Parathyroid adenoma (tissue), 2 donors: Measurements from ENCODE around the gene PCDHB1.

Experiments
- H2AFZ ChIP-seq: fragments of 300-600 bp; sonication (generic); one replicate; pipeline ENCODE4 v1.7.0; 2017; ENCODE audit warnings: antibody characterized with exemption, mild to moderate bottlenecking
- H3K27ac ChIP-seq: fragments of 300-600 bp; sonication (generic); one replicate; pipeline ENCODE4 v1.7.0; 2017
- H3K27me3 ChIP-seq: fragments of 300-600 bp; sonication (generic); one replicate; pipeline ENCODE4 v1.7.0; 2017; ENCODE audit warnings: low read length; ENCODE audit not compliant: control insufficient read depth, insufficient read depth
- H3K36me3 ChIP-seq: fragments of 300-600 bp; sonication (generic); one replicate; pipeline ENCODE4 v1.7.0; 2017; ENCODE audit warnings: low read length; ENCODE audit not compliant: control insufficient read depth, insufficient read depth
- H3K4me1 ChIP-seq: fragments of 300-600 bp; sonication (generic); one replicate; pipeline ENCODE4 v1.7.0; 2017; ENCODE audit warnings: control low read depth
- H3K4me2 ChIP-seq: fragments of 300-600 bp; sonication (generic); one replicate; pipeline ENCODE4 v1.7.0; 2017; ENCODE audit warnings: low read length
- H3K4me3 ChIP-seq: fragments of 300-600 bp; sonication (generic); one replicate; pipeline ENCODE4 v1.7.0; 2017; ENCODE audit warnings: low read depth, low read length
- H3K79me2 ChIP-seq: fragments of 300-600 bp; sonication (generic); one replicate; pipeline ENCODE4 v1.7.0; 2017; ENCODE audit warnings: control low read depth
- H3K9ac ChIP-seq: fragments of 300-600 bp; sonication (generic); one replicate; pipeline ENCODE4 v1.7.0; 2017; ENCODE audit warnings: mild to moderate bottlenecking
- H3K9me3 ChIP-seq: fragments of 300-600 bp; sonication (generic); one replicate; pipeline ENCODE4 v1.7.0; 2017; ENCODE audit warnings: low read length; ENCODE audit not compliant: control insufficient read depth
- CTCF ChIP-seq: fragments of 300-600 bp; sonication (generic); IDR thresholded peaks from one replicate; pipeline ENCODE4 v1.7.0; 2017; ENCODE audit warnings: antibody characterized with exemption, mild to moderate bottlenecking
- donor health status: primary hyperparathyroidism.

Gene PCDHB1

GRCh38 chr5:141003031-141003430, 48.1 kb upstream of the PCDHB1 start:
- Histone ChIP-seq H3K4me3 (no peak overlapping the region), H3K27ac (no peak overlapping the region), H3K27me3 (no peaks in the 10 kb centered on the region)

GRCh38 chr5:141003791-141004611, 47.2 kb upstream of the PCDHB1 start:
- Histone ChIP-seq H3K4me1 (no peaks in the 10 kb centered on the region), H3K27ac (no peak overlapping the region), H2AFZ (no peak overlapping the region), H3K9ac (no peak overlapping the region), H3K4me2 (no peak overlapping the region), H3K27me3 (no peaks in the 10 kb centered on the region), H3K79me2 (peaks cover 13% of the 10 kb centered on the region), H3K4me3 (no peak overlapping the region), H3K9me3 (no peaks in the 10 kb centered on the region), H3K36me3 (no peaks in the 10 kb centered on the region)
- TF ChIP-seq CTCF = no peak

More at GRCh38 chr5:141003031-141003430, 48.1 kb upstream of the PCDHB1 start:
- Histone ChIP-seq H3K9ac (no peak overlapping the region), H3K36me3 (no peaks in the 10 kb centered on the region), H2AFZ (no peak overlapping the region), H3K9me3 (no peaks in the 10 kb centered on the region), H3K79me2 (peaks cover 18% of the 10 kb centered on the region), H3K4me1 (no peaks in the 10 kb centered on the region), H3K4me2 (no peak overlapping the region)
- TF ChIP-seq CTCF = no peak

- Histone ChIP-seq H3K4me1 (no peaks in the 10 kb centered on the region), H3K9me3 (no peaks in the 10 kb centered on the region), H3K9ac (no peak overlapping the region), H3K27ac (no peak overlapping the region), H3K36me3 (no peaks in the 10 kb centered on the region), H3K79me2 (peaks cover 5% of the 10 kb centered on the region), H3K27me3 (no peaks in the 10 kb centered on the region), H2AFZ (no peak overlapping the region), H3K4me3 (no peak overlapping the region), H3K4me2 (no peak overlapping the region)
- no peak for TF ChIP-seq CTCF
These were observed 43.4 kb upstream of the PCDHB1 start for GRCh38 chr5:141007791-141008190.

- Histone ChIP-seq H3K4me1 (no peaks in the 10 kb centered on the region), H3K27ac (no peak overlapping the region), H3K79me2 (no peaks in the 10 kb centered on the region), H3K9ac (no peak overlapping the region), H2AFZ (no peak overlapping the region), H3K9me3 (no peaks in the 10 kb centered on the region), H3K36me3 (no peaks in the 10 kb centered on the region), H3K4me3 (no peak overlapping the region), H3K27me3 (no peaks in the 10 kb centered on the region), H3K4me2 (no peak overlapping the region)
- TF ChIP-seq CTCF = no peak
These were observed 41.0 kb upstream of the PCDHB1 start for GRCh38 chr5:141010047-141010793.
